Upper lobe of right lung (tissue), 1 donor: Measurements from ENCODE around the gene CLPTM1. TPM values are rescaled to one million over a fixed set of nuclear protein-coding genes. Genes with fewer than 3 reads are reported as not detected.
A peak's percentile ranks its signal among the peaks of the same experiment; 100 is the strongest.

Experiments
- ATAC-seq: fragments of 200-7000 bp; cut with Tn5 transposase; one replicate; pipeline ENCODE4 v1.9.1; 2020; ENCODE audit warnings: mild to moderate bottlenecking, moderate library complexity
- DNase-seq: peaks from one replicate; pipeline ENCODE4 v3.0.0-alpha.2; 2020
- H3K27ac ChIP-seq: fragments of 200-600 bp; one replicate; pipeline ENCODE4 v1.8.0; 2022
- H3K27me3 ChIP-seq: fragments of 200-600 bp; one replicate; pipeline ENCODE4 v1.8.0; 2022; ENCODE audit warnings: mild to moderate bottlenecking
- H3K36me3 ChIP-seq: fragments of 200-600 bp; one replicate; pipeline ENCODE4 v1.8.0; 2022
- H3K4me1 ChIP-seq: fragments of 200-600 bp; one replicate; pipeline ENCODE4 v1.8.0; 2022
- H3K4me3 ChIP-seq: fragments of 200-600 bp; one replicate; pipeline ENCODE4 v1.8.0; 2022; ENCODE audit warnings: mild to moderate bottlenecking
- H3K9me3 ChIP-seq: fragments of 200-600 bp; one replicate; pipeline ENCODE4 v1.8.0; 2022
- CTCF ChIP-seq: fragments of 200-600 bp; IDR thresholded peaks from one replicate; pipeline ENCODE4 v1.8.0; 2022; ENCODE audit warnings: antibody characterized with exemption
- intact Hi-C: fragments of 100-400 bp; cut with DNase I; formaldehyde crosslinking; loops from one replicate; pipeline ENCODE4 v1.11.0; 2022
- total RNA-seq: library from RNA; stranded (reverse); fragmentation: NEBNext Ultra II Directional; extraction: Animal tissue kit (Norgen Biotek cat#: 25700); gene quantifications from one replicate; pipeline ENCODE4 v1.2.1, GENCODE V29; 2021
- donor health status: DM: no; HTN: yes; CAD: no; lungs with severe emphysema.

The CLPTM1 gene
- total RNA-seq, 1 donor from 2014 or later, result 103 TPM

GRCh38 chr19:45037393-45038169, 82.4 kb downstream of the CLPTM1 start:
- H3K36me3 ChIP-seq, result peaks cover 55% of the 10 kb centered on the region
- intact Hi-C loops, result no loop called here
- H3K27ac ChIP-seq, result no peak overlapping the region
- peaks cover 24% of the 10 kb centered on the region for H3K4me1 ChIP-seq
- no peak for DNase-seq
- ATAC-seq, result no peak
- H3K4me3 ChIP-seq, result no peak overlapping the region
- no peak for TF ChIP-seq CTCF
- no peaks in the 10 kb centered on the region for H3K27me3 ChIP-seq
- no peaks in the 10 kb centered on the region for H3K9me3 ChIP-seq

- intact Hi-C loops, result no loop called here
- TF ChIP-seq CTCF, result no peak
- ATAC-seq (peak; percentile 97), DNase-seq (peak; percentile 95)
- Histone ChIP-seq H3K27me3 (no peaks in the 10 kb centered on the region), H3K4me1 (peaks cover 24% of the 10 kb centered on the region), H3K27ac (peak within 1 kb of the TSS; percentile 98), H3K4me3 (peak within 1 kb of the TSS; percentile 95), H3K9me3 (no peaks in the 10 kb centered on the region), H3K36me3 (peaks cover 57% of the 10 kb centered on the region)
Measured at GRCh38 chr19:45038931-45039893, 84.0 kb downstream of the CLPTM1 start, which contains the start of gene CLASRP. TSS of gene CLASRP (plus strand) at chr19:45039045. CDS start at chr19:45040213, 1,168 bp downstream.

GRCh38 chr19:45040059-45040771, 85.0 kb downstream of the CLPTM1 start:
- Histone ChIP-seq H3K9me3 (no peaks in the 10 kb centered on the region), H3K27me3 (no peaks in the 10 kb centered on the region), H3K36me3 (peaks cover 60% of the 10 kb centered on the region), H3K27ac (peak overlapping the region; percentile 98), H3K4me3 (peak overlapping the region; percentile 95), H3K4me1 (peaks cover 24% of the 10 kb centered on the region)
- no peak for TF ChIP-seq CTCF
- ATAC-seq (peak; percentile 59), DNase-seq (no peak)
- intact Hi-C loops, result no loop called here

GRCh38 chr19:45041125-45041524, 85.9 kb downstream of the CLPTM1 start:
- intact Hi-C loops, result no loop called here
- H3K4me1 ChIP-seq, result peaks cover 24% of the 10 kb centered on the region
- no peak overlapping the region for H3K27ac ChIP-seq
- H3K4me3 ChIP-seq, result no peak overlapping the region
- no peaks in the 10 kb centered on the region for H3K27me3 ChIP-seq
- no peak for TF ChIP-seq CTCF
- ATAC-seq (no peak), DNase-seq (no peak)
- H3K36me3 ChIP-seq, result peaks cover 60% of the 10 kb centered on the region
- H3K9me3 ChIP-seq, result no peaks in the 10 kb centered on the region

Other genes with a start within 250 kb of the CLPTM1 start
- gene BCL3, start 206.7 kb upstream of the CLPTM1 start, total RNA-seq, result 87.4 TPM
- 3.2 TPM for gene CBLC, start 177.5 kb upstream of the CLPTM1 start, total RNA-seq
- 280 TPM for gene BCAM, start 146.3 kb upstream of the CLPTM1 start, total RNA-seq
- 108 TPM for gene NECTIN2, start 109.1 kb upstream of the CLPTM1 start, total RNA-seq
- 52.4 TPM for gene TOMM40, start 64.1 kb upstream of the CLPTM1 start, total RNA-seq
- gene APOE, start 49.6 kb upstream of the CLPTM1 start, total RNA-seq, result 565 TPM
- gene APOC1, start 40.8 kb upstream of the CLPTM1 start, total RNA-seq, result 558 TPM
- not detected for gene APOC4, start 13.1 kb upstream of the CLPTM1 start, total RNA-seq
- 33.9 TPM for gene APOC2, start 9.3 kb upstream of the CLPTM1 start, total RNA-seq
- gene RELB, start 46.1 kb downstream of the CLPTM1 start, total RNA-seq, result 17.5 TPM
- gene CLASRP, start 83.7 kb downstream of the CLPTM1 start, total RNA-seq, result 83.7 TPM
- gene ZNF296, start 121.1 kb downstream of the CLPTM1 start, total RNA-seq, result 1.7 TPM
- gene GEMIN7, start 123.9 kb downstream of the CLPTM1 start, total RNA-seq, result 14.9 TPM
- 31.1 TPM for gene PPP1R37, start 137.8 kb downstream of the CLPTM1 start, total RNA-seq
- gene NKPD1, start 205.6 kb downstream of the CLPTM1 start, total RNA-seq, result not detected
- 16.9 TPM for gene TRAPPC6A, start 222.9 kb downstream of the CLPTM1 start, total RNA-seq
- gene BLOC1S3, start 223.4 kb downstream of the CLPTM1 start, total RNA-seq, result 17.8 TPM